Stimulated activated CD4-positive, alpha-beta T cell treated with anti-CD3 and anti-CD28 coated beads, TNF-alpha, amount 100 ng/mL, for 4 hours (primary cell): ENCODE results near the gene CTNNBL1.

ENCODE experiments used
- DNase-seq, 3 experiments: peaks; one replicate each; pipeline ENCODE4 v3.0.0-alpha.2; 2020; ENCODE audit warnings: low read depth in 3 of 3

The CTNNBL1 gene

GRCh38 chr20:37741570-37741969 lies 47.7 kb downstream of the CTNNBL1 start:
- DNase-seq, result no peak

GRCh38 chr20:37742131-37742530 lies 48.3 kb downstream of the CTNNBL1 start:
- DNase-seq, result no peak

GRCh38 chr20:37744347-37744746 lies 50.5 kb downstream of the CTNNBL1 start:
- DNase-seq, result no peak

GRCh38 chr20:37745553-37745952 lies 51.7 kb downstream of the CTNNBL1 start:
- DNase-seq, result no peak

- no peak for DNase-seq
Observed at GRCh38 chr20:37748015-37748414, 54.2 kb downstream of the CTNNBL1 start.

- no peak for DNase-seq
Observed at GRCh38 chr20:37749218-37749617, 55.4 kb downstream of the CTNNBL1 start.

GRCh38 chr20:37749620-37750403 lies 56.0 kb downstream of the CTNNBL1 start:
- DNase-seq, result no peak

- DNase-seq, result no peak
Observed at GRCh38 chr20:37755665-37756064, 61.8 kb downstream of the CTNNBL1 start.

GRCh38 chr20:37756234-37756633 lies 62.4 kb downstream of the CTNNBL1 start:
- DNase-seq, result no peak

- DNase-seq, result no peak
Observed at GRCh38 chr20:37757550-37757949, 63.7 kb downstream of the CTNNBL1 start.

- no peak for DNase-seq
Observed at GRCh38 chr20:37758332-37758731, 64.5 kb downstream of the CTNNBL1 start.

- no peak for DNase-seq
Observed at GRCh38 chr20:37759052-37759553, 65.3 kb downstream of the CTNNBL1 start.

- no peak for DNase-seq
Observed at GRCh38 chr20:37759761-37760209, 66.0 kb downstream of the CTNNBL1 start.

GRCh38 chr20:37760322-37760721 lies 66.5 kb downstream of the CTNNBL1 start:
- no peak for DNase-seq

- DNase-seq, result no peak
Observed at GRCh38 chr20:37762716-37763485, 69.1 kb downstream of the CTNNBL1 start.

GRCh38 chr20:37764333-37764935 lies 70.6 kb downstream of the CTNNBL1 start:
- DNase-seq, result no peak

GRCh38 chr20:37770908-37771307 lies 77.1 kb downstream of the CTNNBL1 start:
- DNase-seq, result no peak

- no peak for DNase-seq
Observed at GRCh38 chr20:37773291-37773826, 79.5 kb downstream of the CTNNBL1 start.

- DNase-seq, result no peak
Observed at GRCh38 chr20:37774156-37774555, 80.3 kb downstream of the CTNNBL1 start.

- DNase-seq, result no peak
Observed at GRCh38 chr20:37775200-37775599, 81.4 kb downstream of the CTNNBL1 start.

GRCh38 chr20:37776049-37776448 lies 82.2 kb downstream of the CTNNBL1 start:
- DNase-seq, result no peak

- DNase-seq, result no peak
Observed at GRCh38 chr20:37776526-37776925, 82.7 kb downstream of the CTNNBL1 start.
